ENCODE measurements around the gene KCTD2.
"Not testable (repeated sequence)": the region's sequence is repeated elsewhere in the genome, so short reads cannot be mapped to it uniquely, and the experiment has no call there.

DNA sequence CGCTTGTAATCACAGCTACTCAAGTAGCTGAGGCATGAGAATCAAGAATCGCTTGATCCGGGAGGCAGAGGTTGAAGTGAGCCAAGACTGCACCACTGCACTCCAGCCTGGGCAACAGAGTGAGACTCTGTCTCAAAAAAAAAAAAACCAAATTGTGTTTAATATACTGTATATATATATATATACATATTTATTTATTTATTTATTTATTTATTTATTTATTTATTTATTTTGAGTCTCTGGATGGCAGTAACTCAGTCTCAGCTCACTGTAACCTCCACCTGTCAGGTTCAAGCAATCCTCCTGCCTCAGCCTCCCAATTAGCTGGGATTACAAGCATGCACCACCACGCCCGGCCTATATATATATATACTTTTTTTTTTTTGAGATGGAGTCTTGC lies 25.9 kb downstream of the KCTD2 start:
- TF ChIP-seq, protein P1, sequence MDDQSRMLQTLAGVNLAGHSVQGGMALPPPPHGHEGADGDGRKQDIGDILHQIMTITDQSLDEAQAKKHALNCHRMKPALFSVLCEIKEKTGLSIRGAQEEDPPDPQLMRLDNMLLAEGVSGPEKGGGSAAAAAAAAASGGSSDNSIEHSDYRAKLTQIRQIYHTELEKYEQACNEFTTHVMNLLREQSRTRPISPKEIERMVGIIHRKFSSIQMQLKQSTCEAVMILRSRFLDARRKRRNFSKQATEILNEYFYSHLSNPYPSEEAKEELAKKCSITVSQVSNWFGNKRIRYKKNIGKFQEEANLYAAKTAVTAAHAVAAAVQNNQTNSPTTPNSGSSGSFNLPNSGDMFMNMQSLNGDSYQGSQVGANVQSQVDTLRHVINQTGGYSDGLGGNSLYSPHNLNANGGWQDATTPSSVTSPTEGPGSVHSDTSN (IDR thresholded peaks at IDR 0.05): not testable (repeated sequence)
- not testable (repeated sequence) for TF ChIP-seq EP300 (IDR thresholded peaks at IDR 0.05)
- TF ChIP-seq, protein P2, sequence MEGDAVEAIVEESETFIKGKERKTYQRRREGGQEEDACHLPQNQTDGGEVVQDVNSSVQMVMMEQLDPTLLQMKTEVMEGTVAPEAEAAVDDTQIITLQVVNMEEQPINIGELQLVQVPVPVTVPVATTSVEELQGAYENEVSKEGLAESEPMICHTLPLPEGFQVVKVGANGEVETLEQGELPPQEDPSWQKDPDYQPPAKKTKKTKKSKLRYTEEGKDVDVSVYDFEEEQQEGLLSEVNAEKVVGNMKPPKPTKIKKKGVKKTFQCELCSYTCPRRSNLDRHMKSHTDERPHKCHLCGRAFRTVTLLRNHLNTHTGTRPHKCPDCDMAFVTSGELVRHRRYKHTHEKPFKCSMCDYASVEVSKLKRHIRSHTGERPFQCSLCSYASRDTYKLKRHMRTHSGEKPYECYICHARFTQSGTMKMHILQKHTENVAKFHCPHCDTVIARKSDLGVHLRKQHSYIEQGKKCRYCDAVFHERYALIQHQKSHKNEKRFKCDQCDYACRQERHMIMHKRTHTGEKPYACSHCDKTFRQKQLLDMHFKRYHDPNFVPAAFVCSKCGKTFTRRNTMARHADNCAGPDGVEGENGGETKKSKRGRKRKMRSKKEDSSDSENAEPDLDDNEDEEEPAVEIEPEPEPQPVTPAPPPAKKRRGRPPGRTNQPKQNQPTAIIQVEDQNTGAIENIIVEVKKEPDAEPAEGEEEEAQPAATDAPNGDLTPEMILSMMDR (IDR thresholded peaks at IDR 0.05): not testable (repeated sequence)
